GM19238 (cell line): ENCODE data around the gene METTL24.

ENCODE experiments used
- DNase-seq: peaks from one replicate; pipeline ENCODE4 v3.0.0; 2011; ENCODE audit warnings: low spot score; ENCODE audit not compliant: insufficient read length

Gene METTL24

GRCh38 chr6:110198561-110198960 is 159.6 kb downstream of the METTL24 start:
- no peak for DNase-seq

GRCh38 chr6:110196874-110197273 is 161.3 kb downstream of the METTL24 start:
- no peak for DNase-seq

GRCh38 chr6:110195639-110196038 is 162.5 kb downstream of the METTL24 start:
- DNase-seq: no peak
